NCI-H1105 (cell line): ENCODE data around the gene FAM210B.
"Not testable (repeated sequence)": the region's sequence is repeated elsewhere in the genome, so short reads cannot be mapped to it uniquely, and the experiment has no call there.

Experiments
- DNase-seq: peaks from one replicate; lab custom pipeline; 2025; lab: John Stamatoyannopoulos, UW

The FAM210B gene

DNA sequence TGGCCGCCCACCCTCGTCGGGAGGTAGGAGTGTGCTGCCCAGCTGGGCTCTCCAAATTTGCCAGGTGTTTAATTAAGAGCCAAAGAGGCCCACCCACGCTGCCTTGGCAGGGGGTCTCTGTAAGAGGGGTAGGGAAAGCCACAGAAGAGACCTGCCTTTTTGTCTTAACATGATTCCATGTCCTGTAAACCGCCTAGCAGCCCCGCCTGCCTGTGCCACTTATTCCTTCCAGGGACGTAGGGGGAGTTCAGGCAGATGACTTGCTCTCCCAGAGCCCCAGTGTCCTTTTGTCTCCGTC, 2.1 kb downstream of the FAM210B start:
- DNase-seq: no peak

DNA sequence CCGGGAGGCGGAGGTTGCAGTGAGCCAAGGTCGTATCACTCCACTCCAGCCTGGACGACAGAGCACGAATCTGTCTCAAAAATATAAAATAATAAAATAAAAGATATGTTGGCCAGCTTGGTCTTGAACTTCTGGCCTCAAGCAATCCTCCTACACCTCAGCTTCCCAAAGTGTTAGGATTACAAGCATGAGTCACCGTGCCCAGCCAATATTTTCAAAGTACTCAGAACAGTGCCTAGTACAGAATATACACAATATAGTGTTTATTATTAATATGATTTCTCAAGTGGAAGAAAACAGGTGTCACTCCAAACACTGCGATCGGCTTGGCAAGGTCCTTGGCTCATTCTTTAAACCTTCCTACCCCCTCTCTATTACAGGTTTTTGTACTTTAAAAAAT, 3.1 kb downstream of the FAM210B start:
- DNase-seq: no peak

DNA sequence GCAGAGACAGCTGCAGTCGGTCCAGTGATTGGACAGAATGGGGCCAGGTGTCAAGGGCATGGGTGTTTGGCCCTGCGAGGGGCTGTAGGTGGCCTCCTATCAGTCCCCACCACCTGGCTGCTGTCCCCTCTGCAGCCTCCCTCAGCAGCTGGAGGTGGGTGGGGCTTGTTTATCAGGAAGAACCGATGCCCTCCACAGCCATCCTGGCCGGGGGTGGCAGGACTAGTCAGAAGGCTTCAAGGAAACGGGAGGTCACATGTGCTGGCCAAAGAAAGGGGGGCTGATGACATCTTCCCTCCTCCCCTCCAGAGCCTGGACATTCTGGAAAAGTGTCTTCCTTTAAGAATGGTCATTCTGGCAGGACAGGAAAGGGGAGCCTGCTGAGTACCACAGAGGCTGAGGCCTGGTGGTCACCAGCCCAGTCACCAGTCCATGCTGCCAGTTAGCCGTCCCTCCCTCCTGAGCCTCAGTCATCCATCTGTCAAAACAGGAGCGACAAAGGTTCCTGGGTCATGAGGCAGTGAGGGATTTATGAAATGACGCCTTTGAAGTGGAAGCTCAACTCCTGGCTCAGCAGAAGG, 4.1 kb downstream of the FAM210B start:
- no peak for DNase-seq

DNA sequence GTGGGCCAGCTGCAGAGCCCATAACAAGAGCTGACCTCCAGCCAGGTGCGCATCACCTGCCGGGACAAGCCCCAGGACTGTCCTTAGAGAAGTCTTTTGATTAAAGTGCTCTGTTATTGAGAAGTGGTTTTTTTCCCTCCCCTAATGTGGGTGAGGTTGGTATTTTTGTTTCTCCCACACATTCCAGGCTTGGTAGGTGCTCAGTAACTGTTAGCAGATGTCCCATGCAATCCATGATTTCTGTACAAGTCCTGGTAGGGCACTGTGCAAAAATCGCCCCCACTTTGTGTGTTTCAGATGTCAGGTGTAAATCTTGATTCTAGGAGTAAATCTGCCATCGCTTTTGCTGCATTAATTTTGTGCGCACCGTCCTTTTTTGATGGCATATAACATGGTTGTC, 4.7 kb downstream of the FAM210B start:
- DNase-seq: no peak

DNA sequence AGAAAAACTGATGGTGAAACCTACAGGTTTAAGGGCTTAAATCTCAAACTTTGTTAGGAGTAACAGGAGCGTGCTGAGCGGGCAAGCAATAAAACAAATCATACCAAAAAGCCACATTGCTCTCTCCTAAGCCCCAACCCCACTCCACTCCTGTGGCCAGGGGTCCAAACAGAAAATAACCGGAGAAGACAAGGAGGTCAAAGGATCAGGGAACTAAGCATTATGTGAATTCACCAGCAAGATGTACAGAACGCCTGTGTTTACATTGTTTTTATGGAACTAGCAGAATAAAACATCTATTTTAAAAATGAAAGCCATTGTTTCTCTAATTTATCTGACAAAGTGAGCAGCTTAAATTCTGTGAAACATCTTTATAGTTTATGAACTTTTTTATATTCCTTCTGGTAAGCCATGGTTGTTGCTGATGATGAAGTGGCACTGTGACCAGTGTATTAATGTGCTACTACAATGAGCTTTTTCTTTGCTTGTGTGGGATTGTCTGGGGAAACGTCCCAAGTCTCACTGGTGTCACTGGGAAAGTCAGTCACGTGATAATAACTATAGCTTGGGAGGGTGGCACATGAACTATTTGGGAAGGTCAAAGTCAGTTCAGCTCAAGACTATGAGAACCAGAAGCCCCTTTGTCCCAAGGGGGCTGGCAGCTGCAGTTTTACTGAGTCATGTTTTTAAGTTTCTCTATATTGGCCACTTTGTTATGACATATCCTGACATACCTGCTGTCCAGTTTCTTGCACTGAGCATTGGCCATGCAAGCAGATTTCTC, 9.8 kb downstream of the FAM210B start:
- DNase-seq: no peak

DNA sequence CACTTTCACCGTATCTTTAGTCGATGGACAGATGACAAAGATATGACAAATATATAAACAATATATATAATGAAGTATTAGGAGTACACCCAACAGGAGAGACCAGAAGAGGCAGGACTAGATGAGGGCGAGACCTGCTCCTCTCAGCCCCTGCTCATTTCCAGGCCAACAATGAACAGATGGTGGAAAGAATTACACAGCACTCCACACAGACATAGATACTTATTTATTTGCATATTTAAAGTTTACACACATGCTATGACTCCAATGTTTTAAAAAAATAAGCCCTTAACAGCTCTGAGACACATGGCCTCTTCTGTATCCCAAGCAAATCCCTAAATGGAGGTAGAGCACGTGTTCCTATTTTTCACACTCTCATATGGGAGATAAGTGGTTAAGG, 10.4 kb downstream of the FAM210B start:
- no peak for DNase-seq

DNA sequence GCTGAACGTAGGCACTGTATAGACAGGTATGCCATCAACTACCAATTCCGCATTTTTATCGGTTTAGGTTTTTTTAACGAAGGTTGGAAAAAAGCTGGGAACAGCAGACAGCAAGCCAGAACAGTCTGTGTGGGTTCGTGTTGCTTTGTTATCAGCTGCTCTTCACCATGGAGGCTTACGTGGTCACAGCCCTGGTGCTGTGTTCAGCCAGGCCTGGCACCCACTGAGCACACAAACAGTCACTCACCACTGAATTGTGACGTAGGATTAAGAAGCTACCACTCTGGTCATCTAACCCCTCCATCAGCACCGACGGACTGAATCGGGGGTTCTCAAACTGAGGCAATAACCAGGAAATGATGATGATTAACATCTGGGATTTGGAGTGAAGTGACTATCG, 13.2 kb downstream of the FAM210B start:
- no peak for DNase-seq

DNA sequence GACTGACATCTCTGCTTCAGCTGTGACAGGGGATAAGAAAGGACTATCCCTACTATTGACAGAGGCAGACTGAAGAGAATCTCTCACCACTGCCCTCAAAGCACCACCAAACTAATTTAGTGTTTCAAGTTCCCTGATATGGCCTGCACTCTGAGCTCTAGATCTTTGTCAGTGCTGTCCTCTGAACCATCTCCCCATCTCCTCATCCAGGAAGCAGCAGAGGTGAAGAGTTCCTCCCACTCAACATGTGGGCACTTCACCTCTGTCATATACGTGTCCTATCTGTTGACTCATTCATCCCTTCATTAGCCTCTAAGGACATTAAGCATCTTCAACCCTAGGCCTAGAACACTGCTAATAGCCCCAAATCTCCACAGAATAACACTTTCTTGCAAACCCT, 14.1 kb downstream of the FAM210B start:
- no peak for DNase-seq

DNA sequence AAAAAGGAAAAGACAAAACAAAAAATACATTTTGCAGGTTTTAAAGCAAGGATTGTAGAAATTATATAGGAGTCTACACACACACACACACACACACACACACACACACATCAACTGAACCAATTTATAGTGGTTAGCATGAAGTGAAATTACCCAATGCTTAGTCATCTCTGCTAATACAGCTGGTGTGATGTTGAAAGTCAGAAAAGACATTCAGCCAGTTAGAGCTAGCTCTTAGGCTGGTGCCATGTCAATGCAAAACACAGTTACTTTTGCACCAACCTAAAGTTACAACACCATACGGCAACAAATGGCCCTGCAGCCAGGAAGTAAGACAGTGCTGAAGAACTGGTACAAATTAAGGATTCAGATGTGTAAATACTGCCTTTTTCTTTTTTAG, 15.2 kb downstream of the FAM210B start:
- DNase-seq: no peak

DNA sequence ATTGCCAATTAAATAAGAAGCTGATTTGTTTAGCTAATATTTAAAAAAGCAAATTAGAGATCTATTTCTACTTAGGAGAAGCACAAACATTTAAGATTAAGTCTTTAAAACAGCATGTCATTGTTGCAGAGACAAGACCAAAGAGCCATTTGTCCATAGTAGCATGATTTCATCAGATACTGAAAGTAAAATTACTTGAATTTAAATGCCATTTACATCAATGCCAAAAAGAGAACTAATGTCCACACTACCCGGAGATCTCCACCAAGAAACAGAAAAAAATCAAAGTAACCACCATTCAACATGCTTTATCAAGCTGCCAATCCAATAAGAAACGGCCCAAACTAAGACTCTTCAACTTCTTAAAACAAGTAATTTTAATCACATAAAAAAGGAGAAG, 17.6 kb downstream of the FAM210B start:
- no peak for DNase-seq

DNA sequence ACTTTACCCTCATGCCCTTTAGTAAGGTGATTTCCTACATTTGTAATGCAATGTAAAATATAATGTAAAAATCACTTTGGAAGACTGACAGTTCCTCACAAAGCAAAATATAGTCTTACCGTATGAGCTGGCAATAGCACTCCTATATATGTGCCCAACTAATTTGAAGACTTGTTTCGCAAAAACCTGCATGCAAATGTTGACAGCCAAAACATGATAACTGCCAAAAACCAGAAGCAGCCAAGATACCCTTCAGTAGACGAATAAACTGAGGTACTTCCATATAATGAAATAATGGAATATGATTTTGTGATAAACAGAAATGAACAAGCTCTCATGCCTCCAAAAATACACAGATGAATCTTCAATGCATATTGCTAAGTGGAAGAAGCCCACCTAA, 19.6 kb downstream of the FAM210B start:
- DNase-seq: no peak

DNA sequence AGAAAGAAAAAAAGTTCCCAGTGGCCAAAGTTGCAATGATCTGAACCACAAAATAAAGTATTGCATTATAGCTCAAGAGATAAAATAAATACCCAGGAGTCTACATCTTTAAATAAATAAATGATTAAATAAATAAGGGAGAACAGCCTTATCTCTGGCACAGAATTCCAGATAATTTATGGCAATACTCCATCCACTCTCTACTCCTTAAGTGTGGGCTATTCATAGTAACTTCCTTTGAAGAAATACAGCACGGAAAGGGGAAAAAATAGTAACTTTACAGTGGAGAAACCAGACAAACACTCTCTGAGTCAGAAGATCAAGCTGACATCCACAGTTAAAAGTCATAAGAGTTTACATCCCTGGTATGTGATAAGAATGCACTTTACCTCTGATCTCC, 21.6 kb downstream of the FAM210B start:
- no peak for DNase-seq

DNA sequence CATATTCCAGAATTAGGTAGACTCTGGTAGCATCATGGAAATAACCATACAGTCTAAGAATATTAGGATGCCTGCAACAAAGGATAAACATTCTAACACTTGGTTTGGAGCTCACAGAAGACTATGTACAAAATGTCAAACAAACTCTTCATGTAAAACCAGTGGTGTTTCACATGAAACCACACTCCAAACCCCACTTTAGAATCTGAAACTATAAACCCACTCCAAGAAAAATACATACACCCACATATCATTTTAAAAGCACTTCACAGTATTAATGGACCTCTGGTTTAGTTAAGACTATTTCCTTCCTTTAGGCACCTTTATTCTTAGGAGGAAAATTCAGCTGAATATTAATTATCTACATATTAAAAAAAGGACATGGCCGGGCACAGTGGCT, 22.7 kb downstream of the FAM210B start:
- DNase-seq: no peak

DNA sequence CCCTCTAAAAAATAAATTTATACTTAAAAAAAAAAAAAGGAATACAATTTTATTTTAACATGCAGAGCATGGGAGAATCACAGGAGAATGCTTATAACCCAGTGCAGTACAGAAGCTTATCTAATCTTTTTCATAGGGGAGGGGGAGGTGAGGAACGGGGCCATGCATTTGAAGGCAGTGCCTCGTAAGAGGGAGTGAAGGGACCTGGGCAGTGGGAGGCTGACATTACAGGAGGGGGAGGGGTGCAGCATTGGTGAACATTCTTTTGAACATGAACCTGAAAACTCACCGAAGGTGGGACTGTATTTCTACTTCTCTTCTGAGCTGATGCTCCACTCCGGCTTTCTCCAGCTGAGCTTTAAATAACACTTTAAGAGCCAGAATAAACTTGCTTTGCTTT, 23.9 kb downstream of the FAM210B start:
- no peak for DNase-seq

DNA sequence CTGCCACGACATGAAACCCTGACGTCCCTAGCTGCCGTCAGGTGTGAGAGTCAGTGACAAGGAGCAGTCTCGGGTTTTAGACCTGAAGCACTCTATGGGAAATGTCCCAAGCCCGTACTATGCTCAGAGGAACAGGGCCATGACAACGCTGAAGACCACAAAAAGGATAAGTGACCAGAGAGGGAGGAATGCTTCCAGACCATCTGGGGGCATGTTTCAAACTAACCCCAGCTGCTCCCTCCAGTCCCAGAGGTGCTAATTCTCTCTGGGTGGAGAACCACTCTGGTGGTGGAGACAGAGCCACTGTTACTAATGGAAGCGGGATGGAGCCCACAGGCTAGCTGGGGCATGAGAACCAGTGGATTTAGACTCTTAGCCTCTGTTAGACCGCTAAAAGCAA, 24.6 kb downstream of the FAM210B start:
- DNase-seq: no peak

DNA sequence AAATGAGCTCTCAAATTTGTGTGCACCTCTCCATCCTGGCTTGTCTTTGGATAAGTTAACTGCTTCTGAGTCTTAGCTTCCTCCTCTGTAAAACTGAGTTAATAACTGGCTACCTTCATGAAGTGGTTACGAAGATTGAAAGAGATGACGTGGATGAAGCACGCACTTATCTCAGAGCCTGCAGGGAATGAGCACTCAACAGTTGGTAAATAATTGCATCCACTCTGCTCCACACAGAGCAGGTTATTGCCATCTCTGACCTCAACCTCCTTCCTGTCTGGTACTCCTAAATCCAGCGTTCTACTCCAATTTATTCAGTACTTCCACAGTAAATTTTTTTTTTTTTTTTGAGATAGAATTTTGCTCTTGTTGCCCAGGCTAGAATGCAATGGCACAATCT, 26.4 kb downstream of the FAM210B start:
- no peak for DNase-seq

DNA sequence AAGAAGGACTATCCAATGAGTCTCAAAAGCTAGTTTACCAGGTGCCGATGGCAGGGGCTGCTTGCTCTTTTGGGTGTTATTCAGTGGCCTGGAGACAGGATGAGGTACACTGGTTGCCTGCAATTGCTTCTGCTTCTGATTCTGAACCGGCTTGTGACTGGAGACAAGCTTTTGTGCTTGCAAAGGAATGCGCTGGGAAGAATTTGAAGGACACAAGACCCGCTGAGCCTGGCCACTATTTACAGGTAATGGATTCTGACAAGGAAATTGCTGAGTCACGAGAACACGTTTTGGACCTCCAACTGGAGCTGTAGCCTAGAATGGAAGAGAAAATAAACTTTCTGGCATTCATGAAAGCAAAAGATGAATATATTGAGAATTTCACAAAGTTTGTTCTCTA, 27.4 kb downstream of the FAM210B start:
- no peak for DNase-seq

DNA sequence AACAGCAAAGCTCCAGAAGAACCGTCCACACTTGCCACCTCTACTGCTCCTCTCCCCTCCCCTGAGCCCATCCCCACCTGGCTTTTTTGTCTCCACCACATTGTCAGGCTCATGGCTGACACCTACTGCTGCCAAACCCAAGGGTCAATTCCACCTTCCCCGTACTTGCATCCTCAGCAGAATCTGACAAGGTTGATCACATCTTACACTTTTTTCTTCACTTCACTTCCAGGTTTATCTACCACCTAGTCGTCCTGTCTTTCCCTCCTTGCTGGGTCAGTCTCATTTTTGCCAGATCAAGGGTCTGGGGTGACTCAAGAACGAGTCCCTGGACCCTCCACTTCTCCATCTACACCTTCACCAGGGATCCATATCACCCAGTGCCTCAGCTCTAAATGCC, 30.1 kb downstream of the FAM210B start:
- no peak for DNase-seq

DNA sequence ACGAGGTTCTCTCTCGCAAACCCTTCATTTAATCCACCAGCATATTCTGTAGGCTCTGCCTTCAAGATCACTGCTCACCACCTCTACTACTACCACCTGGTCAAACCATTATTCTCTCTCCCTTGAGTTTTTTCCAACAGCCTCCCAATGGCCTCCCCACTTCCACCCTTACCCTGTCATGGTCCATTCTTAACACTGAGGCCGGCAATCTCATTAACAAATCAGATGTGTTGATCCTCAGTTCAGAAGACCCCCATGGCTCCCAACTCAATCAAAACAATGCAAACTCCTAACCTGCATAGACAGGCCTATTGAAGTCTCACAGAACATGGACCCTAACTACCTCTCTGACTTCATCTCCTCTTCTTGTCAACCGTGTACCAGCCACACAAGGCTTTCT, 31.0 kb downstream of the FAM210B start:
- DNase-seq: no peak

DNA sequence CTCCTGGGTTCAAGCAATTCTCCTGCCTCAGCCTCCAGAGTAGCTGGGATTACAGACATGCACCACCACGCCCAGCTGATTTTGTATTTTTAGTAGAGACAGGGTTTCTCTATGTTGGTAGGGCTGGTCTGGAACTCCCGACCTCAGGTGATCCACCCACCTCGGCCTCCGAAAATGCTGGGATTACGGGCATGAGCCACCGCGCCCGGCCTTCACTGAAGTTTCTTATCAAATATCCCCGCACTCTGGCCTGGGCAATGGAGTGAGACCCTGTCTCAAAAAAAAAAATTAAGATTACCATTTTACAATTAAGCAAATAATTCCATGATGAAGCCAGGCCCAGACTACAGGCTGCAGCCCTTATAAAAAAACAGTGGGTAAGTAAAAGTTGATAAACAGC, 31.6 kb downstream of the FAM210B start:
- DNase-seq: not testable (repeated sequence)

DNA sequence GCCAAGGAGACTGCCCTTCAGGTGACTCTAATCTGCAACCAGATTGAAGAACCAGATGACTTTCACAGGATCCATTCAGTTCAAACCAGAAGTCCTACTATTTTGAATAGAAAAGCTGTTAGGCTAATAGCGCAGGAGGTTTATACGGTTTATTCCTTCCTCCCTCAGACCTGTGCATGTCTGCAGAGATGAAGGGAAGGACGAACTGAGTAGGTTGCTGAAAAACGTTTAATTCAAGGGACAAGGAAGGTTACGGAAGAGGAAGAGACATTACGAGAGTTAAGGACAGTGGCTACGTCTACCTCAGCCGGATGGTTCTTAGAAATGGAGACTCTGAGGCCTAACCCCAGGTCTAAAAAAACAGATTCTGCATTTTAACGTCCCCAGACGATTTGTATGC, 32.3 kb downstream of the FAM210B start:
- no peak for DNase-seq

DNA sequence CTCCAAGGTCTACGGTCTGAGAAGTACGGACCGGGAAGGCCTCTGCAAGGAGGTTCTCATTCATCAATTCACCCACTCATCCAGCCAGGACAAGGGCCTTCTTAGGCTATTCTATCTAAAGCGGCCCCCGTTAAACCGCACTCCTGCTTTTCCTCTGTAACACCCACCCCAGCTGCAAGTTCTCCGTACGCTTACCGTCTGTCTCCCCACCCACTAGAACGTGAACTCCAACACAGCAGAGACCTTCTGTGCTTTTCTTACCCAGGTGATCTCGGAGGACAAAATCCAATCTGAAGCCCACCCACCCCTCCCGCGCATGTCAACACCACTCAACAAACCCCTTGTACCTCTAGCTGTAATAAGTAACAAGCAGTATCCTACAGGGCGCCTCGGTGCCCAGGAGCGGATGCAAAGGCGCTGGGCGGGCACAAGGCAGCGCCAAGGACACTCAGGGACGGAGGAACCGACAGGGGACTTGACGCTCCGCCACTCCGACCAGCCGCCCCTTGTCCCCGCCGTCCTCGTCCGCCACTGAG, 32.9 kb downstream of the FAM210B start:
- no peak for DNase-seq

DNA sequence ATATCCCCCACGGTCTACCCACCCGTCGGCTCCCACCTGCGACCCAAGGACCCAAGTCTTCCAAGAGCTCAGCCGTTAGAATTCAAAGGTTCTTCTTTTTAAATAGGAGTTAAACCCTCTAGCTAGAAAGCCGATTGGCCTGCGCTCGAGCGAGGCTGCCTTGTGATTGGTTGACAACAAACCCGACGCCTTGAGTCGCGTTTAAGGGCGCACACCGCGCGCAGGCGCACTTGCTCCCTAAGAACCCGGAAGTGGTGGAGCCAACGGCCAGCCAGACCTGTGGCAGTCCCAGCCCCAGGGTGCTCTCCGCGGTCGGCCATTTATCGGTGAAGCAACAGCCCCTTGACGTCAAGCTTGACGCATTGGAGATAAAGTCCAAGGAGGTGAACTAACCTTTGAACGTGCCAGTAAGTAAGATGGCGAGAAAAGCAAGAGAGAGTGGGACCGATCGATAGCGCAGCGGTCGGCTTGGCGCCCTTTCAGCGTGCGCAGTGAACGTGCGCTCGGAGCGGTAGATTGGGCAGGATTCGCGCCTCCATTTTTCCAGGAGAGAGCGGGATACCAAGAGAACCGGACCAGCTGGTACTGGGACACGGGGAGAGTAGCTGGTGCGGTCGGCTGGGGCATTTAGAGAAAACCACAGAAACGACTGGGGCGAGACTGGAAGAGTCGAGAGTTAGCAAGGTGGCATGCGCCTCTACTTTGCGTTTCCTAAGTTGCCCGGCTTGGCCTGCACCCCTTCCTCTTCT, 33.5 kb downstream of the FAM210B start, which contains the start of the genes AURKA and CSTF1:
AURKA (minus strand) TSS at position 84 of the 749 bp plus-strand sequence. CDS start 4,018 bp downstream, outside the sequence.
CSTF1 (plus strand) TSS at position 514 of the 749 bp plus-strand sequence. CDS start 2,908 bp downstream, outside the sequence.
- DNase-seq: peak; percentile 98
